ENCODE results near the gene HAPLN3. TPM values are rescaled to one million over a fixed set of nuclear protein-coding genes. Genes with fewer than 3 reads are reported as not detected.
A peak's percentile ranks its signal among the peaks of the same experiment; 100 is the strongest.

The HAPLN3 gene
- total and polyA plus RNA-seq, 10 of the 15 experiments (the other 5 are each of a cell fraction or from before 2014, with no cell fraction given): 0.20 to 5.0 (median 1.4) TPM; not detected in 1

- ChIA-PET SMC1A (ENCODE audit: uncharacterized antibody, unreplicated experiment) (no interaction called here), CTCF (interaction anchor here (0.7 kb wide), 1 partner anchor 62 kb away, joined by 3 read pairs; no protein-coding TSS in a partner anchor), POLR2A (no interaction called here), RAD21 (ENCODE audit: unreplicated experiment) (no interaction called here)
- H3K4me2 ChIP-seq (ENCODE audit: control insufficient read depth, insufficient read depth): no peak overlapping the region
- DNase-seq (ENCODE audit: low read depth, low spot score) (no peak), FAIRE-seq (no peak), ATAC-seq (peak; percentile 90)
- H4K20me1 ChIP-seq (ENCODE audit: control insufficient read depth, insufficient read depth): no peaks in the 10 kb centered on the region
- H3K27ac ChIP-seq (ENCODE audit: control insufficient read depth, insufficient read depth): no peak overlapping the region
- in situ Hi-C loops (cut with MboI): no loop called here
- H3K9me3 ChIP-seq (replicated peaks; ENCODE audit: control insufficient read depth, insufficient read depth, low read length): no peaks in the 10 kb centered on the region
- whole genome bisulfite sequencing (ENCODE audit: insufficient coverage, insufficient replicate concordance, low lambda C conversion rate, missing lambda C conversion rate): 46% methylated on average over 12 of the region's 12 CpGs
- no peaks in the 10 kb centered on the region for H3K79me2 ChIP-seq (ENCODE audit: control insufficient read depth, insufficient read depth, low read length)
- peaks cover 0 to 5% of the 10 kb centered on the region in 2 experiments; a peak in 2 of 4 replicates for H3K27me3 ChIP-seq (replicated peaks in 1 of 2; ENCODE audit: control insufficient read depth in 2 of 2, insufficient read depth in 2 of 2, low read length in 1 of 2)
- H3K36me3 ChIP-seq (ENCODE audit: control insufficient read depth in 2 of 2, insufficient read depth in 2 of 2, low read length in 1 of 2): no peaks in the 10 kb centered on the region
- intact Hi-C loops (cut with micrococcal nuclease; ENCODE audit: unreplicated experiment): no loop called here
- H3K4me3 ChIP-seq: no peak overlapping the region
- H3K4me1 ChIP-seq (ENCODE audit: control insufficient read depth, insufficient read depth, low read length): peaks cover 3% of the 10 kb centered on the region
- H3K9ac ChIP-seq (ENCODE audit: control insufficient read depth, insufficient read depth, low read length): no peak overlapping the region
- no peak overlapping the region for H2AFZ ChIP-seq (ENCODE audit: control insufficient read depth, low read depth, low read length)
- BruUV-seq (replicated peaks): no TSS peak
- TF ChIP-seq IKZF1 (conservative IDR thresholded peaks at IDR 0.05) (0 out of 2 replicates have a peak, but pooled peaks have one; percentile 41), SMAD5 (IDR thresholded peaks at IDR 0.05; ENCODE audit: low read depth) (no peak), CEBPZ (IDR thresholded peaks at IDR 0.05; ENCODE audit: low read depth, low read length) (no peak), NFYB (IDR thresholded peaks at IDR 0.05; ENCODE audit: insufficient read depth, low read depth, low read length) (no peak), SUPT20H (IDR thresholded peaks at IDR 0.05; ENCODE audit: borderline replicate concordance, control insufficient read depth, low read depth, low read length) (no peak), GABPA (IDR thresholded peaks at IDR 0.05; ENCODE audit: low read depth) (no peak), IKZF2 (IDR thresholded peaks at IDR 0.05) (0 out of 4 replicates have a peak, but pooled peaks of 1 of the 2 experiments have one; percentile 15), RELA (IDR thresholded peaks at IDR 0.05; ENCODE audit: borderline replicate concordance, partially characterized antibody) (no peak), EZH2 (IDR thresholded peaks at IDR 0.05; ENCODE audit: borderline replicate concordance, control insufficient read depth, low read depth, low read length) (no peak)
- TF ChIP-seq, protein P1, sequence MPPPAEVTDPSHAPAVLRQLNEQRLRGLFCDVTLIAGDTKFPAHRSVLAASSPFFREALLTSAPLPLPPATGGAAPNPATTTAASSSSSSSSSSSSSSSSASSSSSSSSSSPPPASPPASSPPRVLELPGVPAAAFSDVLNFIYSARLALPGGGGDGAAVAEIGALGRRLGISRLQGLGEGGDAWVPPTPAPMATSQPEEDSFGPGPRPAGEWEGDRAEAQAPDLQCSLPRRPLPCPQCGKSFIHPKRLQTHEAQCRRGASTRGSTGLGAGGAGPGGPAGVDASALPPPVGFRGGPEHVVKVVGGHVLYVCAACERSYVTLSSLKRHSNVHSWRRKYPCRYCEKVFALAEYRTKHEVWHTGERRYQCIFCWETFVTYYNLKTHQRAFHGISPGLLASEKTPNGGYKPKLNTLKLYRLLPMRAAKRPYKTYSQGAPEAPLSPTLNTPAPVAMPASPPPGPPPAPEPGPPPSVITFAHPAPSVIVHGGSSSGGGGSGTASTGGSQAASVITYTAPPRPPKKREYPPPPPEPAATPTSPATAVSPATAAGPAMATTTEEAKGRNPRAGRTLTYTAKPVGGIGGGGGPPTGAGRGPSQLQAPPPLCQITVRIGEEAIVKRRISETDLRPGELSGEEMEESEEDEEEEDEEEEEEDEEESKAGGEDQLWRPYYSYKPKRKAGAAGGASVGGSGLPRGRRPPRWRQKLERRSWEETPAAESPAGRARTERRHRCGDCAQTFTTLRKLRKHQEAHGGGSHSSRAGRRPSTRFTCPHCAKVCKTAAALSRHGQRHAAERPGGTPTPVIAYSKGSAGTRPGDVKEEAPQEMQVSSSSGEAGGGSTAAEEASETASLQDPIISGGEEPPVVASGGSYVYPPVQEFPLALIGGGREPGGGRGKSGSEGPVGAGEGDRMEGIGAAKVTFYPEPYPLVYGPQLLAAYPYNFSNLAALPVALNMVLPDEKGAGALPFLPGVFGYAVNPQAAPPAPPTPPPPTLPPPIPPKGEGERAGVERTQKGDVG (CRISPR knock-in tag; IDR thresholded peaks at IDR 0.05): no peak
- TF ChIP-seq, protein P2, sequence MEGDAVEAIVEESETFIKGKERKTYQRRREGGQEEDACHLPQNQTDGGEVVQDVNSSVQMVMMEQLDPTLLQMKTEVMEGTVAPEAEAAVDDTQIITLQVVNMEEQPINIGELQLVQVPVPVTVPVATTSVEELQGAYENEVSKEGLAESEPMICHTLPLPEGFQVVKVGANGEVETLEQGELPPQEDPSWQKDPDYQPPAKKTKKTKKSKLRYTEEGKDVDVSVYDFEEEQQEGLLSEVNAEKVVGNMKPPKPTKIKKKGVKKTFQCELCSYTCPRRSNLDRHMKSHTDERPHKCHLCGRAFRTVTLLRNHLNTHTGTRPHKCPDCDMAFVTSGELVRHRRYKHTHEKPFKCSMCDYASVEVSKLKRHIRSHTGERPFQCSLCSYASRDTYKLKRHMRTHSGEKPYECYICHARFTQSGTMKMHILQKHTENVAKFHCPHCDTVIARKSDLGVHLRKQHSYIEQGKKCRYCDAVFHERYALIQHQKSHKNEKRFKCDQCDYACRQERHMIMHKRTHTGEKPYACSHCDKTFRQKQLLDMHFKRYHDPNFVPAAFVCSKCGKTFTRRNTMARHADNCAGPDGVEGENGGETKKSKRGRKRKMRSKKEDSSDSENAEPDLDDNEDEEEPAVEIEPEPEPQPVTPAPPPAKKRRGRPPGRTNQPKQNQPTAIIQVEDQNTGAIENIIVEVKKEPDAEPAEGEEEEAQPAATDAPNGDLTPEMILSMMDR (IDR thresholded peaks at IDR 0.05 in 2 of 3, conservative IDR thresholded peaks at IDR 0.05 in 1 of 3; ENCODE audit: control insufficient read depth in 2 of 3, extremely low read depth in 1 of 3, insufficient read depth in 1 of 3, low read depth in 3 of 3, low read length in 3 of 3): peak; percentile 25 to 42 (median 40); a peak in 5 of 6 replicates
- TF ChIP-seq, protein P3, sequence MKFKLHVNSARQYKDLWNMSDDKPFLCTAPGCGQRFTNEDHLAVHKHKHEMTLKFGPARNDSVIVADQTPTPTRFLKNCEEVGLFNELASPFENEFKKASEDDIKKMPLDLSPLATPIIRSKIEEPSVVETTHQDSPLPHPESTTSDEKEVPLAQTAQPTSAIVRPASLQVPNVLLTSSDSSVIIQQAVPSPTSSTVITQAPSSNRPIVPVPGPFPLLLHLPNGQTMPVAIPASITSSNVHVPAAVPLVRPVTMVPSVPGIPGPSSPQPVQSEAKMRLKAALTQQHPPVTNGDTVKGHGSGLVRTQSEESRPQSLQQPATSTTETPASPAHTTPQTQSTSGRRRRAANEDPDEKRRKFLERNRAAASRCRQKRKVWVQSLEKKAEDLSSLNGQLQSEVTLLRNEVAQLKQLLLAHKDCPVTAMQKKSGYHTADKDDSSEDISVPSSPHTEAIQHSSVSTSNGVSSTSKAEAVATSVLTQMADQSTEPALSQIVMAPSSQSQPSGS (IDR thresholded peaks at IDR 0.05; ENCODE audit: low read length): no peak
These were observed 2.3 kb upstream of the HAPLN3 start for GRCh38 chr15:88897456-88898194.
